ENCODE results near the gene WDR38. TPM values are rescaled to one million over a fixed set of nuclear protein-coding genes. Genes with fewer than 3 reads are reported as not detected.

The WDR38 gene
- total RNA-seq, 2 donors from 2014 or later, result not detected

- DNase-seq (ENCODE audit: low spot score), result peak; percentile 82
- H3K9me3 ChIP-seq, result no peaks in the 10 kb centered on the region
- H3K36me3 ChIP-seq, result peaks cover 4% of the 10 kb centered on the region
- no peaks in the 10 kb centered on the region for H3K27me3 ChIP-seq
- peak overlapping the region; percentile 80 to 89 for H3K4me3 ChIP-seq
- peaks cover 0 to 55% of the 10 kb centered on the region in 2 donors for H3K4me1 ChIP-seq
- TF ChIP-seq CTCF (IDR thresholded peaks at IDR 0.05), result no peak
- H3K27ac ChIP-seq, result peak overlapping the region; percentile 92 to 96
Measured at GRCh38 chr9:124868511-124869465, 15.5 kb downstream of the WDR38 start.

- no peak for TF ChIP-seq CTCF (IDR thresholded peaks at IDR 0.05)
- Histone ChIP-seq H3K9me3 (no peaks in the 10 kb centered on the region), H3K4me3 (peak overlapping the region; percentile 80 to 89), H3K4me1 (peaks cover 0 to 56% of the 10 kb centered on the region in 2 donors), H3K27ac (peak overlapping the region; percentile 92 to 96), H3K36me3 (peaks cover 11% of the 10 kb centered on the region), H3K27me3 (no peaks in the 10 kb centered on the region)
- DNase-seq (ENCODE audit: low spot score), result no peak
Measured at GRCh38 chr9:124869466-124869985, 16.3 kb downstream of the WDR38 start.

GRCh38 chr9:124869986-124870560 lies 16.8 kb downstream of the WDR38 start:
- Histone ChIP-seq H3K27ac (peak overlapping the region; percentile 92 to 96), H3K36me3 (peaks cover 17% of the 10 kb centered on the region)

GRCh38 chr9:124870723-124871122 lies 17.5 kb downstream of the WDR38 start:
- Histone ChIP-seq H3K27me3 (no peaks in the 10 kb centered on the region), H3K9me3 (no peaks in the 10 kb centered on the region), H3K27ac (peak overlapping the region; percentile 92 to 96), H3K36me3 (peaks cover 23% of the 10 kb centered on the region), H3K4me1 (peaks cover 0 to 56% of the 10 kb centered on the region in 2 donors), H3K4me3 (peak overlapping the region in 1 of 2 donors; percentile 80)
- no peak for TF ChIP-seq CTCF (IDR thresholded peaks at IDR 0.05)
- DNase-seq (ENCODE audit: low spot score), result no peak

More at GRCh38 chr9:124869986-124870560, 16.8 kb downstream of the WDR38 start:
- no peaks in the 10 kb centered on the region for H3K27me3 ChIP-seq
- H3K4me3 ChIP-seq, result peak overlapping the region; percentile 80 to 89
- H3K9me3 ChIP-seq, result no peaks in the 10 kb centered on the region
- peaks cover 0 to 56% of the 10 kb centered on the region in 2 donors for H3K4me1 ChIP-seq
- no peak for DNase-seq (ENCODE audit: low spot score)
- TF ChIP-seq CTCF (IDR thresholded peaks at IDR 0.05), result no peak

- Histone ChIP-seq H3K4me3 (peak overlapping the region in 1 of 2 donors; percentile 80), H3K4me1 (peaks cover 0 to 56% of the 10 kb centered on the region in 2 donors)
Measured at GRCh38 chr9:124871156-124871561, 17.9 kb downstream of the WDR38 start.

More at GRCh38 chr9:124871156-124871561, 17.9 kb downstream of the WDR38 start:
- Histone ChIP-seq H3K27me3 (no peaks in the 10 kb centered on the region), H3K36me3 (peaks cover 27% of the 10 kb centered on the region), H3K9me3 (no peaks in the 10 kb centered on the region), H3K27ac (peak overlapping the region; percentile 74 to 92)
- TF ChIP-seq CTCF (IDR thresholded peaks at IDR 0.05), result no peak
- DNase-seq (ENCODE audit: low spot score), result no peak
